ENCODE results near the gene PIGP.

The PIGP gene

DNA sequence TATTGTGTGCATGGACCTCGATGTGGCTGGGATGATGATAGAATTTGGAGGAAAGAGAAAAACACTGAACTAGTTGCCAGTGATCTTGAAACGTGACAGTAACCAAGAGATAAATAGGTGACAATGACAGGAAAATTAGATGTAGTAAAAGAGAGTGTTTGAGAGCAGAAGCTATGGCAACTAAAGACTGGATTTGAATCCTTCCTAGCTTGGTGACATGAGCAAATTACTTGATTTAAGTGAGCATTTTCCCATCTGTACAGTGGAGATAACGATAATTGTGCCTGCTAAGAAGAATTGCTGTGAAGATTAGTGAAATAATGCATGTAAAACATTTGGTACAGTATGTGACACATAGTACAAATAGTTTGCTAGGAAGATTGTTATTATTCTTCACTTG, 12.9 kb upstream of the PIGP start:
- H3K36me3 Mint-ChIP-seq: peaks cover 11% of the 10 kb centered on the region
- no peaks in the 10 kb centered on the region for H3K27me3 Mint-ChIP-seq
- ATAC-seq: no peak

DNA sequence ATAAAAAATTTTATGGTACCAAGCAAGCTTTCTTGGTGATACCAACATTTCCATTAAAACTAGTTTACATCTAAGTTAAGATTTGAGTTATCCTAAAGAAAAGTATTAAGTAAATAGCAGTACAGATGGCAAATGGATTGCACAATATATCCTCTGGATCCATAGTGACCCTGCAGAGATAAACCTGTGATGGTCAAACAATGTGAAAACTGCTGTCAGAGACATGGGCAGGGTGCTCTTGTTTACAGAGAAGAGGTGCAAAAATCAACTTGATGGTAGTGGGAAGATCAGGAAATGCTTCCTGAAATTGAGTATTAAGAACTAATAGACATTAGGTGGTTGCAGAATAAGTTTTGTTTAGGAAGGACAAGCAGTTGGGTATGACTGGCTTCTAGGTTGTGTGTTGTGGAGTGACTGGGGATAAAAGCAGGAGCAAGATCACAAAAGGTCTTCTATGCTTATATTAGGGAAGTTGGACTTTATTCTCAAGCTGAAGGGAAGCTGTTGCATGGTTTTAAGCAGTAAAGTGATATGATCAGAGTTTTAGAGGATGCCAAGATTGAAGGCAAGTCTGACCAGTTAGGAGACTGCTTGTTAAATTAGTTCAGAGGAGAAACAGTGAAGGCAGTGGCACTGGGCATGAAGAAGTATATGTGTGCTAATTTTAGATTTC, 10.1 kb upstream of the PIGP start:
- Mint-ChIP-seq H3K4me3 (no peak overlapping the region), H3K36me3 (peaks cover 13% of the 10 kb centered on the region), H3K4me1 (peaks cover 37% of the 10 kb centered on the region), H3K27me3 (no peaks in the 10 kb centered on the region), H3K27ac (no peak overlapping the region), H3K9me3 (peaks cover 6% of the 10 kb centered on the region)
- no peak for ATAC-seq

More for the DNA sequence above, 12.9 kb upstream of the PIGP start:
- Mint-ChIP-seq H3K4me1 (peaks cover 18% of the 10 kb centered on the region), H3K27ac (no peak overlapping the region), H3K4me3 (no peak overlapping the region), H3K9me3 (no peaks in the 10 kb centered on the region)

DNA sequence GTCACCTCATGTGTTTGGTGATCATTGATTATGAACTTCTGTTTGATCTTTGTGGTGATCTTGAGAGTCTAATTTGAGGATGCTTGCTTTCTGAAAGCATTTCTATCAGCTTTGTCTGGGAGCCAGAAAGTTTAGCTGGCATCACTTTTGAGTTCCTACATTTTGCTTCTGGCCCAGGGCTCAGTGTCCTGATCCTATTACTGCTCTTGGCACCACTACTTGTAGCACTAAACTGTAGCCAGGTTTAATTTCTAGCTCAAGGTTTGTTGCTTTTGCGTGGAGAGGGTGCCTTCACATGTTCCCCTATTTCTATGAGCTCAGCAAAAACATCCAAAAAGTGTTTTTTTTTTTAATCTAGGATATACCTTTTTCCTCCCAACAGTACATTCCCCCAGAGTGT, 9.5 kb upstream of the PIGP start:
- no peak overlapping the region for H3K27ac Mint-ChIP-seq
- peaks cover 13% of the 10 kb centered on the region for H3K36me3 Mint-ChIP-seq
- H3K4me3 Mint-ChIP-seq: no peak overlapping the region
- no peaks in the 10 kb centered on the region for H3K27me3 Mint-ChIP-seq
- peaks cover 6% of the 10 kb centered on the region for H3K9me3 Mint-ChIP-seq
- ATAC-seq: no peak
- H3K4me1 Mint-ChIP-seq: peaks cover 43% of the 10 kb centered on the region

DNA sequence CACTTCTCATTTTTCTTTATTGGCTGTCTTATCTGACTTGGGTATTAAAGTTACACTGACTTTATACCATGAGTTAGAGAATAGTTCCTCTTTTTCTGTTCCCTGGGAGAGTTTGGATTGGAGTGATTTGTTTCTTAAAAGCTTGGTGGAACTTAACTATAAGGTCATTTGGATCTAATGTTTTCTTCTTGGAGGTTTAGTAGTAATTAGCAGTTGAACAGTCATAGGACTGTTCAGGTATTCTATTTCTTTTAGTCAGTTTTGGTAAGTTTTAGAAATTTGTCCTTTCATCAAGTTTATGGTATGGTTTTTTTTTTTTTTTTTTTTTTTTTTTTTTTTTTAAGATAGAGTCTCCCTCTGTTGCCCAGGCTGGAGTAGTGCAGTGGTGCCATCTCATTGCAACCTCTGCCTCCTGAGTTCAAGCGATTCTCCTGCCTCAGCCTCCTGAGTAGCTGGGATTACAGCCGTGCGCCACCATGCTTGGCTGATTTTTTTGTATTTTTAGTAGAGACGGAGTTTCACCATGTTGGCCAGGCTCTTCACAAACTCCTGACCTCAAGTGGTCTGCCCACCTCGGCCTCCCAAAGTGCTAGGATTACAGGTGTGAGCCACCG, 6.4 kb upstream of the PIGP start:
- peaks cover 6% of the 10 kb centered on the region for H3K9me3 Mint-ChIP-seq
- peaks cover 13% of the 10 kb centered on the region for H3K36me3 Mint-ChIP-seq
- ATAC-seq: no peak
- peaks cover 55% of the 10 kb centered on the region for H3K4me1 Mint-ChIP-seq
- H3K4me3 Mint-ChIP-seq: no peak overlapping the region
- no peaks in the 10 kb centered on the region for H3K27me3 Mint-ChIP-seq
- H3K27ac Mint-ChIP-seq: no peak overlapping the region

DNA sequence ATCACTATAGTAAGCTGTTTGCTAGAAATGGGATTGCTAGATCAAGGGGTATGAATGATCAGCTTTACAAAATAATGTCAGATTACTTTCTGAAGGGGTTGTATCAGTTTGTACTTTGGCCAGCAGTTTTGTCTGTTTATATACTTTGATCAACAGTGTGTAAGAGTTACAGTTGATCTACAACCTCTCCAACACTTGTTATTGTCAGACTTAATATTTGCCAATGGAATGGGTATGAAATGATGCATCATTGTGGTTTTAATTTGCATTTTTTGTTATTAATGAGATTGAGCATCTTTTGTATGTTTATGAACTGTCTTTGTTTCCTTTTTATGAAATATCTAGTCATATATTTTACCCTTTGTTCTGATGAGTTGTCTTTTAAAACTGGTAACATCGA, 4.5 kb upstream of the PIGP start:
- Mint-ChIP-seq H3K27ac (no peak overlapping the region), H3K4me3 (no peak overlapping the region), H3K4me1 (peaks cover 43% of the 10 kb centered on the region), H3K36me3 (peaks cover 7% of the 10 kb centered on the region), H3K9me3 (peaks cover 6% of the 10 kb centered on the region), H3K27me3 (no peaks in the 10 kb centered on the region)
- ATAC-seq: no peak

DNA sequence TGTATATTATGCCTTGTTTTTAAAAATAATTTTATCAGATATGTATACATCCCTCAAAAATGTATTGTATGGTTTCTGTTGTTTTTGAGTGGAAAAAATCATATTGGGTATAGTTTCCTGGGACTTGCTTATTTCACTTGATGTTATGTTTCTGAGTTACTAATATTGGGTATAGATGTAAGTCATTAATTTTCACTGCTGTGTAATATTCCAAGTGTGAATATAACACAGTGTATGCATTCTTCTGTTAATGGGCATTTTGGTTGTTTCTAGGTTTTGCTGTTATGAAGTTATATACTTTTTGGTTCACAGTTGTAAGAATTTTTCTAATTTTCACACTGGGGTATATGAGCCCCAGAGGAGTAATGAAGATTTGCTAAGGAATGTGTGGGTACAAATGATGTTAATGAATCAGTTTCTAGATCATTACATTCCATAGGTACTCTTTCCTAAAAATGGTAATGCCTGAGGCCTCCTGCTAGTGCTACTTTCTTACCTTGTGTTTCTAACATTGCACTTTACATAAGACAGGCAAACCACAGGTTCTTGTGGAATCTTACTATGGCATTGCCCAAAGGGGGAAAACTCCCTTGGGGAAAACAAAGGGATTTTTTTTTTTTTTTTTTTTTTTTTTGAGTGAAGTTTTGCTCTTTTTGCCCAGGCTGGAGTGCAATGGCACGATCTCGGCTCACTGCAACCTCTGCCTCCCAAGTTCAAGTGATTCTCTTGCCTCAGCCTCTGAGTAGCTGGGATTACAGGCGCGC, 3.4 kb upstream of the PIGP start:
- H3K27me3 Mint-ChIP-seq: no peaks in the 10 kb centered on the region
- H3K4me1 Mint-ChIP-seq: peaks cover 54% of the 10 kb centered on the region
- ATAC-seq: no peak
- no peak overlapping the region for H3K4me3 Mint-ChIP-seq
- H3K27ac Mint-ChIP-seq: no peak overlapping the region
- peaks cover 6% of the 10 kb centered on the region for H3K9me3 Mint-ChIP-seq
- H3K36me3 Mint-ChIP-seq: peaks cover 7% of the 10 kb centered on the region

DNA sequence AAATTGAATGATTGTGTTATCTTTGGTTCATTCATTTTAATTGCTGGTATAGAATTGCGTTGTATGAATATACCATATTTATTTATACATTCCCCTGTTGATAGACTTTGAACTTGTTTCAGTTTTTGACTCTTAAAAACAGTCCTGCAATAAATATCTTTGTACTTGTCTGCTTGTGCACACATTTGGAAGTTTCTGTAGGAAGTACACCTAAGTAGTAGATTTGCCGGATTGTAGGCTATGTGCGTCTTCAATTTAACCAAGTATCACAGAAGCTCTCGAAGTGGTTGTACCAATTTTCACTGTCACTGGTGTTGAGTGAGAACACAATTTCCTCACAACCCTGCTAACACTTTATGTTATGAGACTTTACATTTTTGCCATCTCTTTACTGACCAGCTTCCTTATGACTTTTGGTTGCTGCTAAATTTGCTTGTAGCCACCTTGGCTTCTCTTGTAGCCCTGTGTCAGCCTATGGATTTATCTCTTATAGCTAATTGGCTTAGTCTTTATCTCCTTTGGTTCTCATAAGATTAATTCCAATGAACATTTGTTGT, 2.4 kb upstream of the PIGP start:
- peaks cover 11% of the 10 kb centered on the region for H3K36me3 Mint-ChIP-seq
- H3K9me3 Mint-ChIP-seq: peaks cover 6% of the 10 kb centered on the region
- peaks cover 57% of the 10 kb centered on the region for H3K4me1 Mint-ChIP-seq
- H3K27ac Mint-ChIP-seq: no peak overlapping the region
- H3K4me3 Mint-ChIP-seq: peak overlapping the region; percentile 97
- no peaks in the 10 kb centered on the region for H3K27me3 Mint-ChIP-seq
- ATAC-seq: no peak

DNA sequence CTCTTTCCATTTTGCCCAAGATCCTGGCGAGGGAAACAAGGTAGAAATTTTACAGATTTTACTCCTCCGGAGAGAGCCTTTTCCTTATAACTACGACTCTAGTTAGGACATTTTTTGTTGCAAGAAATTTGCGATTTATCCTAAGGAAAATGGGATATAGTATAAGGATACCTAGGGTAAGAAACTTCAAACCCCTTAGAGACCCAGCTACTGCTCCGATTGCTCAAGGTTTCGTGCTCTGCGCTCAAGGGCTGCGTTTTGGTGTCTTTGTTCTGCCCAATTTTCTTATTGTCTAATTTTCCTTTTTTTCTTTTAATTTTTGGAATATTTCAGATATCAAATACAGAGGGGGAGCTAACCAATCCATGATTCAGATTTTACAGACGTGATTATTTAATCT, 1.7 kb upstream of the PIGP start:
- no peak for ATAC-seq
- H3K27me3 Mint-ChIP-seq: no peaks in the 10 kb centered on the region
- H3K9me3 Mint-ChIP-seq: peaks cover 3% of the 10 kb centered on the region
- H3K4me1 Mint-ChIP-seq: peaks cover 61% of the 10 kb centered on the region
- peaks cover 17% of the 10 kb centered on the region for H3K36me3 Mint-ChIP-seq
- peak overlapping the region; percentile 96 for H3K27ac Mint-ChIP-seq
- peak overlapping the region; percentile 97 for H3K4me3 Mint-ChIP-seq

DNA sequence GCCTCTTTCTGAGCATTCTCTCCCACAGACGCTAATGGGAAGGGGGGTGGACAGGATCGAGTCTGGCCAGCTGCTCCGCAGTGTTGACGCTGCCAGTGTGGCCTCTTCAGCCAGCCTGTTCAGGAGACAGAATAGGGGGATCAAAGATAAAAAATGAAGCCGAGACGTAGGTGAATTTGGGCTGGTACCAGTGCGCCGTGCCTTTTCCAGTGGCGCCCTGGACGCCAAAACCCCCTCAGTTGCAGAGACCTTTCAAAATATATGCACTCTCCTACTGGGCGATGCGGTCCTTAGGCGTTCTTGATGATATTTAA, 1.3 kb upstream of the PIGP start:
- H3K4me1 Mint-ChIP-seq: peaks cover 57% of the 10 kb centered on the region
- H3K27ac Mint-ChIP-seq: peak overlapping the region; percentile 96
- H3K9me3 Mint-ChIP-seq: peaks cover 1% of the 10 kb centered on the region

DNA sequence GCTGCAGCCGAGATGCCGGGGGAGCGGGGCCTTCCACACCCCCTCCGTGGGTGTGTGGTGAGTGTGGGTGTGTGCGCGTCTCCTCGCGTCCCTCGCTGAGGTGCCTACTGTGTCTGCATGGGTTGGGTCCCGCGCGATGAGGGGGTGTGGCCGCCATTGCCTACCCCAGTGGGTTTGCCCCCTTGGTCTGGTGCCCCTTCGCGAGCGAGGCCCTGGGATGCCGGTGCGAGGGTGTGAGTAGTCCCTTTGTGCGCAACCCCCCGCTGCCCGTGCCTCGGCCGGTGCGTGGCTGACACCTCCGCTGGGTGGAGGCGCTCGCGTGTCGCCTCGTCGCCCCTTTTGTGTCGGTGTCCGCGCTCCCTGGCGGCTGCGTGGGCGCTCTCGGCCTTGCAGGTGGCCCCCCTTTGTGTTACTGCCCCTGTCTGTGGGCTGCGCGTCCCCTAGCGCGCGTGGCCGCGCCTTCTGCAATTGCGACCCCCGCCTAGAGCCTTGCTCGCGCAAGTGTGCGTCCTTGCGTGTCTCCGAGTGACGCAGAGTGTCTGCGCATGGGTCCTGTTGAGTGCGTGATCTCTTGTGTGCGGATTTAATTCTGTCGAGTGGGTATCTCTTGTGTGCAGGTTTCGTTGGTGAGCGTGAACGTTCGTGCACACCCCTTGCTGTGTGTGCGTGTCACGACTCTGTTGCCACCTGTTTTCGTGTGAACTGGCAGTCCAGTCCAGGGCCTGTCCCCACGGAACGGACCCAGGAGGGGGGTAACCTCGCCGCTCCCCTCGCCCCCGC, 736 bp upstream of the PIGP start:
- H3K36me3 Mint-ChIP-seq: peaks cover 18% of the 10 kb centered on the region
- H3K27ac Mint-ChIP-seq: peak overlapping the region; percentile 96
- H3K27me3 Mint-ChIP-seq: no peaks in the 10 kb centered on the region
- peaks cover 53% of the 10 kb centered on the region for H3K4me1 Mint-ChIP-seq
- H3K9me3 Mint-ChIP-seq: no peaks in the 10 kb centered on the region
- ATAC-seq: peak; percentile 70
- H3K4me3 Mint-ChIP-seq: peak overlapping the region; percentile 97

More for the DNA sequence above, 1.3 kb upstream of the PIGP start:
- H3K27me3 Mint-ChIP-seq: no peaks in the 10 kb centered on the region
- peak overlapping the region; percentile 97 for H3K4me3 Mint-ChIP-seq
- peaks cover 16% of the 10 kb centered on the region for H3K36me3 Mint-ChIP-seq
- no peak for ATAC-seq

DNA sequence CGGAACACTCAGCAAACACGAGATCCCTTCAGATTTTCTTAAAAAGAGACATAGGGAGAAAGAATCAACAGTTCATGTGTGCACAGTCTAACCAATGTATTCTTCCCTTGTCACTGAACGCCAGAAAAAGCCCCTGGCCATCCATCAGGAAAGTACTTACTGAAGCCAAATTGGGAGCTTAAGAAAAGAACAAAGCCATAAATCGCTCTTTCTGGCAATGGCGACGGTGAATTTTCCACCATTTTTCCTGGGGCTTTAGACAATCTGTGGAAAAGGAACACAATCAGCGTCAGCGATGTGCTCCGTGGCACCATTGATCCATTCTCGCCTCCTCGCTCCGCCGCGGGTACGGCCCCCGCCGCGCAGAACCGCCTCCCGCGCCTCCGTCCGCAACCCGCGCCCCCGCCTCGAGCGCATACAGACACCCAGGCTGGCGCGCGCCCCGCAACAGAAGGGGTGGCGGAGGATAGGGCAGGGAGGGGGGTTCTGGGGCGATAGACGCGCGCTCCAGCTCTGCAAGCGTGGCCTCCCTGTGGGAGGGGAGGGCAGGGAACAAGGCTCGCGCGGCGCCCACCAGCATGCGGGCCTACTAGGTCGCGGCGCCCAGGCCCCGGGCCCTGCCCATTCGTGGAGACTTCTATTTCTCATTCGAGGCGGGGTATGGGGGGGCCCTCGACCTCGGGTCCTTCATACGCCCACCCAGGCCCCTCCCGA, 440 bp downstream of the PIGP start:
- peak overlapping the region; percentile 90 for H3K4me3 Mint-ChIP-seq
- peak overlapping the region; percentile 96 for H3K27ac Mint-ChIP-seq
- peak; percentile 76 for ATAC-seq
- no peaks in the 10 kb centered on the region for H3K9me3 Mint-ChIP-seq
- H3K36me3 Mint-ChIP-seq: peaks cover 30% of the 10 kb centered on the region
- no peaks in the 10 kb centered on the region for H3K27me3 Mint-ChIP-seq
- H3K4me1 Mint-ChIP-seq: peaks cover 44% of the 10 kb centered on the region

DNA sequence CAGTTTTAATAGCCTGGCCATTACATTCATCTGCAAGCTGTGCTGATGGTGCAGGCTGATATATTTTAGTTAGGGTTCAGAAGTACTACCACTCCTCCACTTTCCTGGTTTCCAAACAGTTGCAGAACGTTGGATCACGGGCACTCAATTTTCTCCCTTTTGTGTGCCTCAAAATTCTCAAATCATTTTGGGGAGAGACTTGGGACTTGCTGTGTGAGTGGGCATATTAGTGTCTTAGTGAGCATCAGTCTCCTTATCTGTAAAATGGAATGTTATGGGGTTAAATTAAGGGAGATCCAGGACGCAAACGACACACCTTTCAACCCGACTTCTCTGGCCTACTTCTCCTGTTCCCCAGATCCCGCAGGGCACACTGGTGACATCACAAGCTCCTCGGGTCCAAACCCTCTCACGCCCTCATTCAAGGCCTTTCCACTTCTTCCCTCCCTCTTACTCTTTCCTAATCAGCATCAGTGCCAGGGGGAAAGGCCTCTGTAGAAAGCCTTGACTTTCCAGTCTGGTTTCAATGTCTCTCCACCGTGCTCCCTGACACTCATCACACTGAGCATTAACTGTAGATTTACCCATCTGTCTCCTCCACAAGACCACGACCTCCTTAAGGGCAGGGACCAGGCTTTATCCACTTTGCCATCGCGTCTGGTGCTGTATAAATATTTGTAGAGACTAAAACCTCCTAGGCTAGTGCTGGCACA, 1.2 kb downstream of the PIGP start:
- no peaks in the 10 kb centered on the region for H3K27me3 Mint-ChIP-seq
- H3K4me3 Mint-ChIP-seq: peak overlapping the region; percentile 90
- H3K27ac Mint-ChIP-seq: peak overlapping the region; percentile 96
- no peak for ATAC-seq
- no peaks in the 10 kb centered on the region for H3K9me3 Mint-ChIP-seq
- peaks cover 43% of the 10 kb centered on the region for H3K4me1 Mint-ChIP-seq
- H3K36me3 Mint-ChIP-seq: peaks cover 31% of the 10 kb centered on the region

DNA sequence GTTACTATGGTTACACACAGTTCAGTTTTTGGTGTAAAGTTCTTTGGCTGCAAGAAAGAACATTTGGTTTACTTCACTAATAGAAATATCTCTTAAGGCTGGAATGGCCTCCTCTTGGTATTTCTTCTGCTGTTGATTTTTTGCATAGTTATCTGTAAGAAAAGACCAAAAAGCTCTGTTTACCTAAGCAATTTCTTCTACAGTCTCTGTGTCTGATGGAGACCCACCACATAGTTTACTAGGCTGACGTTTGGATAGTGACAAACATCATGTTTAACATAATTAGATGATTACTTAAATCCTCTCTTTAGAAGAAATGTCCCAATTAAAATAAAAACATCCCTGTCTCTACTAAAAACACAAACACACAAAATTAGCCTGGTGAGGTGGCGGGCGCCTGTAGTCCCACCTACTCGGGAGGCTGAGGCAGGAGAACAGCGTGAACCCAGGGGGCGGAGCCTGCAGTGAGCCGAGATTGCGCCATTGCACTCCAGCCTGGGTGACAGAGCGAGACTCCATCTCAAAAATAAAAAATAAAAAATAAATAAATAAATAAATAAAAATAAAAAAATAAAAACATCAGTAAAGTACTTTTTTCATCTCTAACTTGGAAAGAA, 7.2 kb downstream of the PIGP start:
- no peak for ATAC-seq
- Mint-ChIP-seq H3K9me3 (no peaks in the 10 kb centered on the region), H3K27ac (no peak overlapping the region), H3K27me3 (no peaks in the 10 kb centered on the region), H3K4me1 (peaks cover 15% of the 10 kb centered on the region), H3K36me3 (peaks cover 37% of the 10 kb centered on the region), H3K4me3 (no peak overlapping the region)

DNA sequence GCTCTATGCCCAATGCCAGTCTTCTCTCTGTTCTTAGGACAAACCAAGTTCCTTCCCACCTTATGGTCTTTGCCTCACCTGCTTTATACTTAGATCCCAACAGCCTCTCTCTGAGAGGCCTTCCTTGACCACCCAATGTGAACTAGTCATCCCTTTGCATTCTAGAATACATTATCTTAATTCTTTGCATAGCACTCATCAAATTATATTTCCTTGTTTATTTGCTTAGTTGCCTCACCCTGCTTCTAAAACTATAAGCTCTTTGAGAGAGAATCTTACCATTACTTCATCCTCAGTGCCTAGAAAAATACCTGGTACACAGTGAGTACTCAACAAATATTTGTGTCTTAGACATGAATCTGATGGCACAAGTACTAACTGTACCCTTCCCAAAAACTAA, 8.0 kb downstream of the PIGP start:
- H3K36me3 Mint-ChIP-seq: peaks cover 29% of the 10 kb centered on the region
- ATAC-seq: no peak
- no peaks in the 10 kb centered on the region for H3K9me3 Mint-ChIP-seq
- peaks cover 8% of the 10 kb centered on the region for H3K4me1 Mint-ChIP-seq
- H3K4me3 Mint-ChIP-seq: no peak overlapping the region
- H3K27me3 Mint-ChIP-seq: no peaks in the 10 kb centered on the region
- no peak overlapping the region for H3K27ac Mint-ChIP-seq

Data from stimulated activated memory B cell treated with anti-CD40 and anti-IgM and Interleukin-4, amounts not matched to agents 10 μg/mL and 1 μg/mL and 100 μg/mL, for 72 hours (primary cell).